ENCODE measurements around the gene MMP23B. TPM values are rescaled to one million over a fixed set of nuclear protein-coding genes. Genes with fewer than 3 reads are reported as not detected.

The MMP23B gene
- polyA plus RNA-seq, 3 donors: 0.21 to 1.5 (median 0.24) TPM

DNA sequence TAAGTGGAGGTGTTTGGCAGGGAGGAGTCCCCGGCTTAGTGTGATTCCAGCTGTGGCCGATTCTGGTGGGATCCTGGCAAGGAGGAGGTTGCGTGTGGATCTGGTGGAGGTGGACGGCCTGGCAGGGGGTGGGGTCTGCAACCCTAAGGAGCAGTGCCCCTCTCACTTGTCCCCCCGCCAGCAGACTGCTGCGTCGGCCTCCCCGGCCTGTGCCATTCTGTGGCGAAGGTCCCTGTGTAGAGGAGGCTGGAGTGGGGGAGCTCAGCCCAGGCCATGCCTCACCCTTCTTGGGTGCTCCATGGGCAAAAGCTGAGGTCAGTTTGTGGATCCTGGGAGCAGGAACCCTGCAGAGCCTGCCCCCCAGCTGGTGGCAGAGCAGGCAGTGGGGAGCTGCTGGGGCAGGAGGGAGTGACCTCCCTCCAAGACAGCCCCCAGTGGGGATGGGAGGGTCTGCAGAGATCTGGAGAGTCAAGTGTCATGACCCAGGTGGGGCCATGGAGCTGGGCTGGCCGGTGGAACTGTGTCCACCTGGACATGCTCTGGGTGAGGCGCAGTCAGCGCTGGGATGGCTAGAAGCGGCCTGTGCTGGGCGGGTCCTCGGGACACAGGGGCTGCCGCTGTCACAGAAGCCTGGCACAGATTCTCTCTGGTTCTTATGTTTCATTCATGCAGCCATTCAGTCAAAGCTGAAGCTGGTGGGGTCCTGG is 11.4 kb upstream of the MMP23B start:
- Histone ChIP-seq H3K4me2 (replicated peaks; ENCODE audit: extremely low read depth, low read length, poor library complexity, severe bottlenecking) (no peak overlapping the region), H3K27me3 (ENCODE audit: control insufficient read depth in 2 of 2, insufficient read depth in 2 of 2, low read length in 2 of 2) (no peaks in the 10 kb centered on the region), H3K36me3 (replicated peaks in 1 of 2; ENCODE audit: control insufficient read depth in 1 of 2, insufficient read depth in 2 of 2, low read length in 2 of 2) (peaks cover 0 to 5% of the 10 kb centered on the region in 2 donors), H3K9ac (ENCODE audit: insufficient read depth, low read length, poor library complexity, severe bottlenecking) (no peak overlapping the region), H3K4me1 (ENCODE audit: control insufficient read depth in 1 of 2, insufficient read depth in 2 of 2, low read length in 2 of 2) (peaks cover 8 to 12% of the 10 kb centered on the region in 2 donors), H3K79me2 (ENCODE audit: insufficient read depth, low read length) (peaks cover 12% of the 10 kb centered on the region), H2AFZ (ENCODE audit: insufficient read depth, low read depth, low read length, poor library complexity, severe bottlenecking) (no peak overlapping the region), H3K4me3 (replicated peaks in 1 of 3; ENCODE audit: low read depth in 2 of 3, low read length in 3 of 3) (no peak overlapping the region), H3K27ac (ENCODE audit: low read depth in 1 of 2, low read length in 2 of 2) (no peak overlapping the region), H3K9me3 (replicated peaks in 1 of 2; ENCODE audit: control insufficient read depth in 1 of 2, insufficient read depth in 1 of 2, low read length in 2 of 2) (no peaks in the 10 kb centered on the region), H4K20me1 (ENCODE audit: insufficient read depth, low read length) (peaks cover 12% of the 10 kb centered on the region)
- Mint-ChIP-seq H3K4me1 (peaks cover 12% of the 10 kb centered on the region), H3K36me3 (peaks cover 9 to 16% of the 10 kb centered on the region in 2 donors), H3K4me3 (no peak overlapping the region), H3K27ac (no peak overlapping the region), H3K9me3 (peaks cover 0 to 2% (median 0%) of the 10 kb centered on the region in 7 donors), H3K27me3 (ENCODE audit: low read depth in 3 of 3) (peaks cover 0 to 3% (median 2%) of the 10 kb centered on the region in 3 donors)
- DNase-seq: no peak
- TF ChIP-seq, protein P1, sequence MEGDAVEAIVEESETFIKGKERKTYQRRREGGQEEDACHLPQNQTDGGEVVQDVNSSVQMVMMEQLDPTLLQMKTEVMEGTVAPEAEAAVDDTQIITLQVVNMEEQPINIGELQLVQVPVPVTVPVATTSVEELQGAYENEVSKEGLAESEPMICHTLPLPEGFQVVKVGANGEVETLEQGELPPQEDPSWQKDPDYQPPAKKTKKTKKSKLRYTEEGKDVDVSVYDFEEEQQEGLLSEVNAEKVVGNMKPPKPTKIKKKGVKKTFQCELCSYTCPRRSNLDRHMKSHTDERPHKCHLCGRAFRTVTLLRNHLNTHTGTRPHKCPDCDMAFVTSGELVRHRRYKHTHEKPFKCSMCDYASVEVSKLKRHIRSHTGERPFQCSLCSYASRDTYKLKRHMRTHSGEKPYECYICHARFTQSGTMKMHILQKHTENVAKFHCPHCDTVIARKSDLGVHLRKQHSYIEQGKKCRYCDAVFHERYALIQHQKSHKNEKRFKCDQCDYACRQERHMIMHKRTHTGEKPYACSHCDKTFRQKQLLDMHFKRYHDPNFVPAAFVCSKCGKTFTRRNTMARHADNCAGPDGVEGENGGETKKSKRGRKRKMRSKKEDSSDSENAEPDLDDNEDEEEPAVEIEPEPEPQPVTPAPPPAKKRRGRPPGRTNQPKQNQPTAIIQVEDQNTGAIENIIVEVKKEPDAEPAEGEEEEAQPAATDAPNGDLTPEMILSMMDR (IDR thresholded peaks at IDR 0.05): no peak
- WGBS (ENCODE audit: insufficient coverage): 95% methylated on average over 12 of the region's 16 CpGs
- intact Hi-C loops (cut with micrococcal nuclease): no loop called here

DNA sequence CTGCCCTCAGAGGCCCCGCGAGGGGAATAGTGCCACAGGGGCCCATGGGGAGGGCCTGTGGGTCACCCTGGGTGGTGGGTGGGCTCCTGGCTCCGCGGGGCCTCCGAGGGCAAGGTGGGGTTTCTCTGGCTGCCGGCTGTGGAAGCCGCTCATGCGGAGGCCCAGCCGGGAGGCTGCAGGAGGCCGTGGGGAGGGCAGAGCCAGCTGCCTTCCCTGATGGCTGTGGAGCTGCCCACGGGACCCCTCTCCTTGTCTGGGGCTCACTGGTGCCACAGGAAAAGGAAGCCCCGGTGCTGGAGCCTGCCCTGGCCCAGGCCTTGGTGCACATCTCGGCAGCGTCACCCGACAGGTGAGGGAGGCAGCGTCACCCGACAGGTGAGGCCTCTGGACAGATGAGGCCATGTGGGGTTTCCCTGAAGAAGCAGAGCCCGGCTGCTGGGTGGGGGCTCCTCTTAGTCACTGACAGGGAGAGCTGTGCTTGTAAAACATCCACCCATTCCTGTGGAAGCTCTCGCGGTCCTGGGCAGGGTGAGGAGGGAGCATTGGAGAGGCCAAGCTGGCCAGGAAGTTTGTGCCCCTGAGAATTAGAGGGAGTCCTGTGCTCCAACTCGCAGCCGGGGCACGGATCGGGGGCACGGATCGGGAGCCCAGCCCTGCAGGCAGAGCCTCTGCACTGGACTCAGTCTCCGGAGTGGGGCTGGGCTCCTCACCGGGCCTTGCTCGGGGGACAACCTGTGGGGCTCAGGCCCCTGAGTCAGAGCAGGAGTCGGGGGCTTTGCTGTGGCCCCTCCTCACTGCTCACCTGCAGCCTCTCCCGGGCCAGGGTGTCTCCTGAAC is 10.6 kb upstream of the MMP23B start:
- H3K27me3 ChIP-seq (ENCODE audit: control insufficient read depth in 2 of 2, insufficient read depth in 2 of 2, low read length in 2 of 2): no peaks in the 10 kb centered on the region
- no peak overlapping the region for H3K4me2 ChIP-seq (replicated peaks; ENCODE audit: extremely low read depth, low read length, poor library complexity, severe bottlenecking)
- peaks cover 10% of the 10 kb centered on the region for H3K79me2 ChIP-seq (ENCODE audit: insufficient read depth, low read length)
- Mint-ChIP-seq H3K4me1 (peaks cover 11% of the 10 kb centered on the region), H3K27me3 (ENCODE audit: low read depth in 3 of 3) (peaks cover 0 to 3% (median 2%) of the 10 kb centered on the region in 3 donors), H3K9me3 (peaks cover 0 to 2% (median 0%) of the 10 kb centered on the region in 7 donors), H3K4me3 (no peak overlapping the region), H3K36me3 (peaks cover 9 to 16% of the 10 kb centered on the region in 2 donors), H3K27ac (no peak overlapping the region)
- H3K4me1 ChIP-seq (ENCODE audit: control insufficient read depth in 1 of 2, insufficient read depth in 2 of 2, low read length in 2 of 2): peaks cover 6 to 9% of the 10 kb centered on the region in 2 donors
- H4K20me1 ChIP-seq (ENCODE audit: insufficient read depth, low read length): peaks cover 11% of the 10 kb centered on the region
- H3K4me3 ChIP-seq (replicated peaks in 1 of 3; ENCODE audit: low read depth in 2 of 3, low read length in 3 of 3): no peak overlapping the region
- peaks cover 0 to 5% of the 10 kb centered on the region in 2 donors for H3K36me3 ChIP-seq (replicated peaks in 1 of 2; ENCODE audit: control insufficient read depth in 1 of 2, insufficient read depth in 2 of 2, low read length in 2 of 2)
- H3K9me3 ChIP-seq (replicated peaks in 1 of 2; ENCODE audit: control insufficient read depth in 1 of 2, insufficient read depth in 1 of 2, low read length in 2 of 2): no peaks in the 10 kb centered on the region
- no peak overlapping the region for H2AFZ ChIP-seq (ENCODE audit: insufficient read depth, low read depth, low read length, poor library complexity, severe bottlenecking)
- TF ChIP-seq, protein P1 (IDR thresholded peaks at IDR 0.05): no peak
- DNase-seq: no peak
- 94% methylated on average over 27 of the region's 31 CpGs for WGBS (ENCODE audit: insufficient coverage)
- H3K9ac ChIP-seq (ENCODE audit: insufficient read depth, low read length, poor library complexity, severe bottlenecking): no peak overlapping the region
- intact Hi-C loops (cut with micrococcal nuclease): no loop called here
- no peak overlapping the region for H3K27ac ChIP-seq (ENCODE audit: low read depth in 1 of 2, low read length in 2 of 2)

Data from CD14-positive monocyte (primary cell).